Esophagus muscularis mucosa (tissue), 3 donors: ENCODE results near the gene ZAR1L.

Experiments
- POLR2AphosphoS5 ChIP-seq, 2 donors: sonication (generic); formaldehyde crosslinking; IDR thresholded peaks; one replicate each; pipeline ENCODE4 v1.6.1; 2017; ENCODE audit warnings: antibody characterized with exemption in 2 of 2
- TF ChIP-seq, protein P1 (sequence below), 3 experiments: fragments of 200-600 bp in 2 of 3; fragments of 450-650 bp in 1 of 3; sonication (generic) in 2 of 3; IDR thresholded peaks; one replicate each; pipeline ENCODE4 v1.5.1; 2017 to 2019; ENCODE audit warnings: antibody characterized with exemption in 3 of 3, mild to moderate bottlenecking in 2 of 3, moderate library complexity in 1 of 3

DNA sequence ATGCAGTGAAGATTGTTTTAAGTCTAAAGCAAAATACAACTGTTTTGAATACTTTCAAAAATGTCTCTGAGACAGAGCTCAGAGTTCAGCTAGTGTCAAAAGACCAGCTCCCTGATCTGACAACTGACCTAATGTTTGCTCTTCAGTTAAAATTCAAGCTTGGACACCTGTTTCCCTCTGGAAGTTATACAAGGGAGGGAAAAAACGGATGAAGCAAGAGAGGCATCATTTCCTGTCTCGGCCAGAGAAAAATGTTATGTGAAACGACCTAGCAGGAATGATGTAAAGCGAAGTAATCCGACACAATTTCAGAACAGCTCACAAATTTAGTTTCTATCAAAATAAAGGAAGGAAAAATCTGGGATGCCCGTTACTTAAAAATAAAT, 59.4 kb downstream of the ZAR1L start:
- TF ChIP-seq, protein P1, sequence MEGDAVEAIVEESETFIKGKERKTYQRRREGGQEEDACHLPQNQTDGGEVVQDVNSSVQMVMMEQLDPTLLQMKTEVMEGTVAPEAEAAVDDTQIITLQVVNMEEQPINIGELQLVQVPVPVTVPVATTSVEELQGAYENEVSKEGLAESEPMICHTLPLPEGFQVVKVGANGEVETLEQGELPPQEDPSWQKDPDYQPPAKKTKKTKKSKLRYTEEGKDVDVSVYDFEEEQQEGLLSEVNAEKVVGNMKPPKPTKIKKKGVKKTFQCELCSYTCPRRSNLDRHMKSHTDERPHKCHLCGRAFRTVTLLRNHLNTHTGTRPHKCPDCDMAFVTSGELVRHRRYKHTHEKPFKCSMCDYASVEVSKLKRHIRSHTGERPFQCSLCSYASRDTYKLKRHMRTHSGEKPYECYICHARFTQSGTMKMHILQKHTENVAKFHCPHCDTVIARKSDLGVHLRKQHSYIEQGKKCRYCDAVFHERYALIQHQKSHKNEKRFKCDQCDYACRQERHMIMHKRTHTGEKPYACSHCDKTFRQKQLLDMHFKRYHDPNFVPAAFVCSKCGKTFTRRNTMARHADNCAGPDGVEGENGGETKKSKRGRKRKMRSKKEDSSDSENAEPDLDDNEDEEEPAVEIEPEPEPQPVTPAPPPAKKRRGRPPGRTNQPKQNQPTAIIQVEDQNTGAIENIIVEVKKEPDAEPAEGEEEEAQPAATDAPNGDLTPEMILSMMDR (IDR thresholded peaks at IDR 0.05): no peak
- no peak for TF ChIP-seq POLR2AphosphoS5 (IDR thresholded peaks at IDR 0.05)
